A549 (cell line): ENCODE measurements around the gene RAP2C. TPM values are rescaled to one million over a fixed set of nuclear protein-coding genes. Genes with fewer than 3 reads are reported as not detected.

Experiments used
- ATAC-seq, 2 experiments: fragments of 200-7000 bp in 1 of 2; fragments of >200 bp in 1 of 2; cut with Nextera tagmentation in 1 of 2; cut with Tn5 transposase in 1 of 2; 3 replicates each; pipeline versions ENCODE4 v1.8.0 to v1.9.1; 2018 to 2020; ENCODE audit warnings: mild to moderate bottlenecking in 1 of 2, moderate library complexity in 1 of 2
- CTCF ChIA-PET: fragments of 300-600 bp; sonication (Branson Sonifier 250); formaldehyde crosslinking; extraction: SDS; loops from one replicate; lab custom pipeline; 2021; ENCODE audit warnings: antibody characterized with exemption, inconsistent platforms; lab: Yijun Ruan, JAX
- POLR2A ChIA-PET: fragments of 350-600 bp; formaldehyde crosslinking; extraction: SDS; loops from one replicate; lab custom pipeline; 2021; ENCODE audit warnings: antibody characterized with exemption, inconsistent platforms; lab: Yijun Ruan, JAX
- DNase-seq, 2 experiments: peaks; one replicate each; pipeline versions ENCODE4 v3.0.0 to v3.0.0-alpha.2; 2011 to 2016; ENCODE audit warnings: low read depth in 1 of 2, low spot score in 1 of 2
- FAIRE-seq: peaks from 2 replicates; lab custom pipeline; 2011; peaks lifted over from hg19 to GRCh38; lab: Jason Lieb, UNC
- H3K27ac ChIP-seq, 2 experiments: fragments of >200 bp; sonication (Bioruptor Twin); formaldehyde crosslinking; 3 replicates each; pipeline ENCODE4 v1.5.1; 2016 to 2017
- H3K4me1 ChIP-seq: fragments of >200 bp; sonication (Bioruptor Twin); formaldehyde crosslinking; 3 replicates; pipeline ENCODE4 v1.6.1; 2016
- H3K4me2 ChIP-seq: fragments of >200 bp; sonication (Bioruptor Twin); formaldehyde crosslinking; 3 replicates; pipeline ENCODE4 v1.6.1; 2016
- H3K4me3 ChIP-seq: fragments of >200 bp; sonication (Bioruptor Twin); formaldehyde crosslinking; 3 replicates; pipeline ENCODE4 v1.5.1; 2016
- H3K9me3 ChIP-seq: fragments of >200 bp; sonication (Bioruptor Twin); formaldehyde crosslinking; 3 replicates; pipeline ENCODE4 v1.6.1; 2016
- BHLHE40 ChIP-seq: IDR thresholded peaks from 2 replicates; pipeline ENCODE4 v1.6.1; 2012; ENCODE audit warnings: low read depth, low read length, inconsistent platforms
- CBX8 ChIP-seq: fragments of 200-600 bp; sonication (generic); IDR thresholded peaks from 2 replicates; pipeline ENCODE4 v1.6.1; 2016
- CEBPB ChIP-seq, 2 experiments: fragments of >200 bp in 1 of 2; sonication (Bioruptor Twin) in 1 of 2; formaldehyde crosslinking in 1 of 2; IDR thresholded peaks; 2 replicates each; pipeline ENCODE4 v1.6.1; 2012 to 2016
- CHD2 ChIP-seq: fragments of 150-350 bp; IDR thresholded peaks from 2 replicates; pipeline ENCODE4 v1.6.1; 2014; ENCODE audit warnings: low read length; ENCODE audit not compliant: partially characterized antibody
- CHD4 ChIP-seq: fragments of 200-600 bp; sonication (generic); IDR thresholded peaks from 2 replicates; pipeline ENCODE4 v1.6.1; 2016; ENCODE audit warnings: antibody characterized with exemption, mild to moderate bottlenecking, borderline replicate concordance
- EP300 ChIP-seq, 2 experiments: fragments of >200 bp; sonication (Bioruptor Twin); formaldehyde crosslinking; IDR thresholded peaks; 2 replicates in 1 of 2; 3 replicates in 1 of 2; pipeline ENCODE4 v1.6.1; 2016 to 2017
- FOSL2 ChIP-seq, 2 experiments: fragments of 450-650 bp in 1 of 2; fragments of >200 bp in 1 of 2; sonication (Bioruptor Twin) in 1 of 2; formaldehyde crosslinking; IDR thresholded peaks; 2 replicates each; pipeline versions ENCODE4 v1.5.0 to v1.6.1; 2016 to 2020; ENCODE audit warnings: mild to moderate bottlenecking in 1 of 2, moderate library complexity in 1 of 2
- GATA3 ChIP-seq: IDR thresholded peaks from 2 replicates; pipeline ENCODE4 v1.6.1; 2012; ENCODE audit warnings: borderline replicate concordance
- HOXB5 ChIP-seq: fragments of 250-450 bp; sonication (Bioruptor Pico); IDR thresholded peaks from 2 replicates; pipeline ENCODE4 v1.5.0; 2020; ENCODE audit warnings: mild to moderate bottlenecking, moderate library complexity
- JUNB ChIP-seq: fragments of >200 bp; sonication (Bioruptor Twin); formaldehyde crosslinking; IDR thresholded peaks from 2 replicates; pipeline ENCODE4 v1.6.1; 2016
- KDM5A ChIP-seq: fragments of 200-600 bp; sonication (generic); IDR thresholded peaks from 2 replicates; pipeline ENCODE4 v1.6.1; 2016; ENCODE audit warnings: antibody characterized with exemption, mild to moderate bottlenecking
- NPAS2 ChIP-seq: fragments of 250-450 bp; sonication (Bioruptor Pico); IDR thresholded peaks from 2 replicates; pipeline ENCODE4 v1.8.0; 2022; ENCODE audit warnings: mild to moderate bottlenecking, moderate library complexity, borderline replicate concordance
- PHF8 ChIP-seq: fragments of 200-600 bp; sonication (generic); IDR thresholded peaks from 2 replicates; pipeline ENCODE4 v1.6.1; 2016; ENCODE audit warnings: low read depth, mild to moderate bottlenecking, antibody characterized with exemption, moderate library complexity, borderline replicate concordance
- POLR2A ChIP-seq: IDR thresholded peaks from 2 replicates; pipeline ENCODE4 v1.6.1; 2012; ENCODE audit warnings: mild to moderate bottlenecking, low read length
- RFX5 ChIP-seq: fragments of 450-650 bp; IDR thresholded peaks from 2 replicates; pipeline ENCODE4 v1.7.1; 2014; ENCODE audit warnings: antibody characterized with exemption, mild to moderate bottlenecking, moderate library complexity
- RNF2 ChIP-seq: fragments of 200-600 bp; sonication (generic); IDR thresholded peaks from 2 replicates; pipeline ENCODE4 v1.6.1; 2016; ENCODE audit warnings: low read depth, mild to moderate bottlenecking, antibody characterized with exemption, moderate library complexity, borderline replicate concordance
- SREBF2 ChIP-seq: fragments of 450-650 bp; IDR thresholded peaks from 2 replicates; pipeline ENCODE4 v1.6.1; 2014; ENCODE audit warnings: mild to moderate bottlenecking, moderate library complexity
- TFCP2L1 ChIP-seq: fragments of 250-450 bp; sonication (Bioruptor Pico); IDR thresholded peaks from 2 replicates; pipeline ENCODE4 v1.5.0; 2021; ENCODE audit warnings: mild to moderate bottlenecking
- ZFP36 ChIP-seq: fragments of 450-650 bp; IDR thresholded peaks from 2 replicates; pipeline ENCODE4 v1.6.1; 2014; ENCODE audit warnings: borderline replicate concordance; ENCODE audit not compliant: partially characterized antibody
- ZNF302 ChIP-seq: fragments of 250-450 bp; sonication (Bioruptor Pico); IDR thresholded peaks from 2 replicates; pipeline ENCODE4 v1.9.0; 2021; ENCODE audit warnings: inconsistent platforms, mild to moderate bottlenecking, moderate library complexity
- WGBS: methylation state at CpG from one replicate; pipeline ENCODE4 v1.1.6; 2017; ENCODE audit errors: missing lambda C conversion rate; 5-methylcytosine and 5-hydroxymethylcytosine counted together
- polyA plus RNA-seq, 4 experiments: library from polyadenylated mRNA; depleted of rRNA in 3 of 4; stranded (reverse); fragments of >200 nt; fragmentation: RNase III in 1 of 4; extraction: RNeasy Plus Mini Kit Qiagen cat#74134 plus additional on column Dnase treatment in 1 of 4; gene quantifications; 2 replicates in 3 of 4; 3 replicates in 1 of 4; pipeline ENCODE4 v1.2.3, GENCODE V29; 2011 to 2017
- TF ChIP-seq, protein P1 (sequence below): fragments of >200 bp; sonication (Bioruptor Twin); formaldehyde crosslinking; IDR thresholded peaks from 3 replicates; pipeline ENCODE4 v1.6.1; 2016
- TF ChIP-seq, protein P2 (sequence below): fragments of 150-350 bp; IDR thresholded peaks from 2 replicates; pipeline ENCODE4 v1.6.1; 2014; ENCODE audit warnings: low read depth, mild to moderate bottlenecking, low read length
- TF ChIP-seq, protein P3 (sequence below): IDR thresholded peaks from 2 replicates; pipeline ENCODE4 v1.6.1; 2012
- TF ChIP-seq, protein P4 (sequence below): IDR thresholded peaks from 2 replicates; pipeline ENCODE4 v1.6.1; 2012; ENCODE audit warnings: low read depth, borderline replicate concordance
- TF ChIP-seq, protein P5 (sequence below): fragments of 250-450 bp; sonication (Bioruptor Pico); IDR thresholded peaks from 2 replicates; pipeline ENCODE4 v1.5.0; 2020; ENCODE audit warnings: low read depth, mild to moderate bottlenecking, moderate library complexity

The RAP2C gene
- polyA plus RNA-seq, 2 of the 4 experiments (the other 2 are of a cell fraction), result 25.8 to 27.2 TPM

DNA sequence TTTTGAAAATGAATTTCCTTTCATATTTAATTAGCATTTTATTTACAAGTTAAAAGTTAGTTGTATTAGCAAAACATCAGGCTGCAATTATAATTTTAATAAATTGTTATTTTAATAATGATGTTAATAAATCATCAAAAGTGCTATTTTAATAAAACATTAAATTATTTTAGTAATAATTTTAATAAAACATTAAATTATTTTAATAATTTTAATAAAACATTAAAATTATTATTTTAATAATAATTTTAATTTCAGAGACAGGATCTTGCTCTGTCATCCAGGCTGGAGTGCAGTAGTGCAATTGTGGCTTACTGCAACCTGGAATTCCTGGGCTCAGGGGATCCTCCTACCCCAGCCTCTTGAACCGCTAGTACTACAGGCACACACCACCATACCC lies 10.8 kb downstream of the RAP2C start:
- POLR2A ChIA-PET, result no interaction called here
- TF ChIP-seq, protein P1, sequence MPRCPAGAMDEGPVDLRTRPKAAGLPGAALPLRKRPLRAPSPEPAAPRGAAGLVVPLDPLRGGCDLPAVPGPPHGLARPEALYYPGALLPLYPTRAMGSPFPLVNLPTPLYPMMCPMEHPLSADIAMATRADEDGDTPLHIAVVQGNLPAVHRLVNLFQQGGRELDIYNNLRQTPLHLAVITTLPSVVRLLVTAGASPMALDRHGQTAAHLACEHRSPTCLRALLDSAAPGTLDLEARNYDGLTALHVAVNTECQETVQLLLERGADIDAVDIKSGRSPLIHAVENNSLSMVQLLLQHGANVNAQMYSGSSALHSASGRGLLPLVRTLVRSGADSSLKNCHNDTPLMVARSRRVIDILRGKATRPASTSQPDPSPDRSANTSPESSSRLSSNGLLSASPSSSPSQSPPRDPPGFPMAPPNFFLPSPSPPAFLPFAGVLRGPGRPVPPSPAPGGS, result no peak
- TF ChIP-seq GATA3 (no peak), KDM5A (no peak), RNF2 (no peak), ZNF302 (CRISPR knock-in tag) (no peak), ZFP36 (no peak)
- TF ChIP-seq, all 56 proteins: peak for 0
- ATAC-seq (no peak), FAIRE-seq (no peak), DNase-seq (no peak)
- H3K27ac ChIP-seq, result no peak overlapping the region
- 83% methylated on average over 1 of the region's 1 CpG for WGBS
- H3K4me3 ChIP-seq, result no peak overlapping the region
- H3K9me3 ChIP-seq, result no peaks in the 10 kb centered on the region
- H3K4me2 ChIP-seq, result no peak overlapping the region
- CTCF ChIA-PET, result interaction anchor here (1.8 kb wide), 1 partner anchor 423 kb away, joined by 4 read pairs; no protein-coding TSS in a partner anchor
- peaks cover 6% of the 10 kb centered on the region; the same call in 2 of the 3 replicates for H3K4me1 ChIP-seq

DNA sequence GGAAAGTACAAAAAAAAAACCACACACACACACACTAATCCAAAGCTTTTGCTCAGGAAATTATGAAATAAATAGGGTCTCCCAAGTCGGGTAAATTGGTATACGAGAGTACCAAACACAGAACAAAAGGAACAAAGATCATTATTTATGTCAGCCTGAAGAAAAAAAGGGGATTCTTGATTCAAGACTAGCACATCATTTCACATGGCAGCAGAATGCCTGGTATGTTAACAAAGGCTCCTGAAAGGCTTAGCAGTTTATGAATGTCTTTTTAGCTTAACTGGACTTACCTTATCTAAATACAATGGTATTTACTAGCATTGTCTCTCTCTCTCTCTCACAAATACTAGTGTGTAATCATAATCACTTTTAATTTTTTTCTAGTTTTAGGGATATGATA lies 11.3 kb downstream of the RAP2C start:
- Histone ChIP-seq H3K4me3 (no peak overlapping the region), H3K4me2 (no peak overlapping the region), H3K4me1 (peaks cover 6% of the 10 kb centered on the region; the same call in 2 of the 3 replicates), H3K9me3 (no peaks in the 10 kb centered on the region), H3K27ac (no peak overlapping the region)
- POLR2A ChIA-PET, result no interaction called here
- ATAC-seq (no peak), DNase-seq (no peak), FAIRE-seq (no peak)
- no peak for TF ChIP-seq CHD4
- TF ChIP-seq, protein P2, sequence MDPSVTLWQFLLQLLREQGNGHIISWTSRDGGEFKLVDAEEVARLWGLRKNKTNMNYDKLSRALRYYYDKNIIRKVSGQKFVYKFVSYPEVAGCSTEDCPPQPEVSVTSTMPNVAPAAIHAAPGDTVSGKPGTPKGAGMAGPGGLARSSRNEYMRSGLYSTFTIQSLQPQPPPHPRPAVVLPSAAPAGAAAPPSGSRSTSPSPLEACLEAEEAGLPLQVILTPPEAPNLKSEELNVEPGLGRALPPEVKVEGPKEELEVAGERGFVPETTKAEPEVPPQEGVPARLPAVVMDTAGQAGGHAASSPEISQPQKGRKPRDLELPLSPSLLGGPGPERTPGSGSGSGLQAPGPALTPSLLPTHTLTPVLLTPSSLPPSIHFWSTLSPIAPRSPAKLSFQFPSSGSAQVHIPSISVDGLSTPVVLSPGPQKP, result no peak
- no peak for TF ChIP-seq HOXB5 (CRISPR knock-in tag)
- TF ChIP-seq CHD2, result no peak
- 83% methylated on average over 2 of the region's 2 CpGs for whole genome bisulfite sequencing
- CTCF ChIA-PET, result interaction anchor here (1.8 kb wide), 1 partner anchor 423 kb away, joined by 4 read pairs; no protein-coding TSS in a partner anchor

DNA sequence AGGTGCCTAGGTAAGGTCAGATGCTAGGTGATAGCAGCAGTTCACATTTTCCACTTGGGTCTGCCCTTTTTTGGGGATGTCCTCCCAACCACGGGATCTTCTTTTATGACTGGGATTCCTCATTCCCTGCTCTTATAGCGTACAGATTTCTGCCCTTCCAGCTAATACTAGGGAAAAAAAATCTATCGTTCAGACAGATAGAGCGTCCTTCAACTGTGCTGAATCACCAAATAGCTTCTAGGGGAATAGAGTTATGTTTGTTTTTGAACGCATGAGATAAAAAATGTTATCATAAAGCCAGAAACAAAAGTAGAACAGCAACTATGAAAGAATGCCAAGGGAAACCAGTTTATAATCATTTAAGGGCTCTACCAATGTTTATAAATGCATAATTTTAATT lies 13.0 kb downstream of the RAP2C start:
- ATAC-seq, result no peak
- CTCF ChIA-PET, result interaction anchor here (1.0 kb wide), 1 partner anchor 425 kb away, joined by 4 read pairs; no protein-coding TSS in a partner anchor
- POLR2A ChIA-PET, result interaction anchor here (1.0 kb wide), 1 partner anchor 11 kb away, joined by 4 read pairs; no protein-coding TSS in a partner anchor
- no peak overlapping the region for H3K27ac ChIP-seq
- H3K4me1 ChIP-seq, result peaks cover 6% of the 10 kb centered on the region; the same call in 2 of the 3 replicates
- H3K4me2 ChIP-seq, result no peak overlapping the region
- no peaks in the 10 kb centered on the region for H3K9me3 ChIP-seq
- no peak for FAIRE-seq
- H3K4me3 ChIP-seq, result no peak overlapping the region
- TF ChIP-seq SREBF2, result no peak
- no peak for TF ChIP-seq JUNB
- no peak for TF ChIP-seq ZNF302 (CRISPR knock-in tag)
- no peak for TF ChIP-seq TFCP2L1 (CRISPR knock-in tag)
- no peak for TF ChIP-seq BHLHE40
- TF ChIP-seq, protein P2, result no peak
- TF ChIP-seq CBX8, result no peak
- TF ChIP-seq HOXB5 (CRISPR knock-in tag), result no peak
- TF ChIP-seq CEBPB (IDR thresholded peaks at IDR 0.05), result no peak
- no peak for TF ChIP-seq POLR2A
- TF ChIP-seq, protein P3, sequence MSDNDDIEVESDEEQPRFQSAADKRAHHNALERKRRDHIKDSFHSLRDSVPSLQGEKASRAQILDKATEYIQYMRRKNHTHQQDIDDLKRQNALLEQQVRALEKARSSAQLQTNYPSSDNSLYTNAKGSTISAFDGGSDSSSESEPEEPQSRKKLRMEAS, result no peak
- no peak for TF ChIP-seq NPAS2 (CRISPR knock-in tag)
- TF ChIP-seq, protein P4, sequence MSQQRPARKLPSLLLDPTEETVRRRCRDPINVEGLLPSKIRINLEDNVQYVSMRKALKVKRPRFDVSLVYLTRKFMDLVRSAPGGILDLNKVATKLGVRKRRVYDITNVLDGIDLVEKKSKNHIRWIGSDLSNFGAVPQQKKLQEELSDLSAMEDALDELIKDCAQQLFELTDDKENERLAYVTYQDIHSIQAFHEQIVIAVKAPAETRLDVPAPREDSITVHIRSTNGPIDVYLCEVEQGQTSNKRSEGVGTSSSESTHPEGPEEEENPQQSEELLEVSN, result no peak
- TF ChIP-seq PHF8, result no peak
- TF ChIP-seq, protein P5, sequence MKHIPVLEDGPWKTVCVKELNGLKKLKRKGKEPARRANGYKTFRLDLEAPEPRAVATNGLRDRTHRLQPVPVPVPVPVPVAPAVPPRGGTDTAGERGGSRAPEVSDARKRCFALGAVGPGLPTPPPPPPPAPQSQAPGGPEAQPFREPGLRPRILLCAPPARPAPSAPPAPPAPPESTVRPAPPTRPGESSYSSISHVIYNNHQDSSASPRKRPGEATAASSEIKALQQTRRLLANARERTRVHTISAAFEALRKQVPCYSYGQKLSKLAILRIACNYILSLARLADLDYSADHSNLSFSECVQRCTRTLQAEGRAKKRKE (CRISPR knock-in tag), result no peak
- no peak for TF ChIP-seq RFX5
- TF ChIP-seq FOSL2 (IDR thresholded peaks at IDR 0.05), result no peak
- no peak for TF ChIP-seq FOSL2 (CRISPR knock-in tag; IDR thresholded peaks at IDR 0.05)
- no peak for TF ChIP-seq EP300 (IDR thresholded peaks at IDR 0.05)
- no peak for TF ChIP-seq ZFP36
- no peak for TF ChIP-seq RNF2
- 74% methylated on average over 5 of the region's 5 CpGs for WGBS
- no peak for DNase-seq
